Omental fat pad (tissue), 4 donors: Measurements from ENCODE around the gene EPHA4. TPM values are rescaled to one million over a fixed set of nuclear protein-coding genes. Genes with fewer than 3 reads are reported as not detected.

Source experiments
- ATAC-seq: fragments of 150-250 bp; one replicate; pipeline ENCODE4 v1.9.1; 2016; ENCODE audit warnings: mild to moderate bottlenecking, moderate library complexity; ENCODE audit not compliant: low FRiP score
- DNase-seq: peaks from one replicate; pipeline ENCODE4 v3.0.0-alpha.2; 2019; ENCODE audit warnings: low spot score
- total RNA-seq, 4 donors: library from RNA; depleted of rRNA; stranded (reverse); fragments of >200 nt; gene quantifications; one replicate each; pipeline ENCODE4 v1.1.0, GENCODE V29; 2016
- TF ChIP-seq, protein P1 (sequence below), 3 donors: fragments of 450-650 bp; IDR thresholded peaks; one replicate each; pipeline ENCODE4 v1.5.1; 2016 to 2017; ENCODE audit warnings: antibody characterized with exemption in 3 of 3, mild to moderate bottlenecking in 3 of 3, moderate library complexity in 2 of 3

EPHA4 gene
- total RNA-seq, 4 donors from 2014 or later, result 18.5 to 43.0 (median 23.6) TPM

DNA sequence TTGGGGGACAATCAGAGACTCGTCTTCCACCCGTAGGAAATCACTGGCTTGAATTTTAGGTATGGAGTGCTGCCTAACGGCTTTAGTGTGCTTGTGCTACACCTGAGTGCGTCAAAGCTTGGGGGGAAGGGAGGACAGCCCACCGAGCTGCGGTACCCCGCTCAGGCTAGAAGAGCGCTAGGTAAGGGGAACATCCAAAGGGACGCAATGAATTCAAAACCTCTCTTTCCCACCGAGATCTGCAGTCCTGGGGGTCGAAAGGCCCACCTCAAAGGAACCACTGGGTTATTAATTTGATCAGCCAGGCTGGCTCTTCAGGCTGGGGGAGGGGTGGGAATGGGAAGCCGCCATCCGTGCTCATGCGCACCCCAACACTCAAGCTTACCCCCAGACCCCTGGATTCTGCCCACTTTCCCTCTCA lies 2.7 kb downstream of the EPHA4 start:
- TF ChIP-seq, protein P1, sequence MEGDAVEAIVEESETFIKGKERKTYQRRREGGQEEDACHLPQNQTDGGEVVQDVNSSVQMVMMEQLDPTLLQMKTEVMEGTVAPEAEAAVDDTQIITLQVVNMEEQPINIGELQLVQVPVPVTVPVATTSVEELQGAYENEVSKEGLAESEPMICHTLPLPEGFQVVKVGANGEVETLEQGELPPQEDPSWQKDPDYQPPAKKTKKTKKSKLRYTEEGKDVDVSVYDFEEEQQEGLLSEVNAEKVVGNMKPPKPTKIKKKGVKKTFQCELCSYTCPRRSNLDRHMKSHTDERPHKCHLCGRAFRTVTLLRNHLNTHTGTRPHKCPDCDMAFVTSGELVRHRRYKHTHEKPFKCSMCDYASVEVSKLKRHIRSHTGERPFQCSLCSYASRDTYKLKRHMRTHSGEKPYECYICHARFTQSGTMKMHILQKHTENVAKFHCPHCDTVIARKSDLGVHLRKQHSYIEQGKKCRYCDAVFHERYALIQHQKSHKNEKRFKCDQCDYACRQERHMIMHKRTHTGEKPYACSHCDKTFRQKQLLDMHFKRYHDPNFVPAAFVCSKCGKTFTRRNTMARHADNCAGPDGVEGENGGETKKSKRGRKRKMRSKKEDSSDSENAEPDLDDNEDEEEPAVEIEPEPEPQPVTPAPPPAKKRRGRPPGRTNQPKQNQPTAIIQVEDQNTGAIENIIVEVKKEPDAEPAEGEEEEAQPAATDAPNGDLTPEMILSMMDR (IDR thresholded peaks at IDR 0.05), result no peak
- DNase-seq (no peak), ATAC-seq (no peak)

DNA sequence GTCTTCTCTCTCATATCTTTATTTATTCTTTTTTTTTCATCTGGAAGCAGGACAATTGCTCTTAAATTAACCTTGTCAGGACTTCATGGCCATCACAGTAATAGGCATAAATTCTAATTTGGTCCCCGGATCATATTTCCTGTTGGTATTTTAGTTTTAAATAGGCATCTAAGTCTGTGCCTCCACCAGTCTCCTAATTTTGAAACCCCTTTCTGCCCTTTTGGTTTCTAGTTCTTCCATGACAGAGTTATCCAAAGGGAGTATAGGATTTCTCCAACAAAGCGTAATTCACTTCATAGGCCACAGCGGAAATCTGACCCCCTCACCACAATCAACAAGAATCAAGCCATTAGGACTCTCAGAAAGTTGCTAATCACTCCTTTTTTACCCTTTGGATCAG lies 3.8 kb downstream of the EPHA4 start:
- ATAC-seq (no peak), DNase-seq (no peak)
- TF ChIP-seq, protein P1 (IDR thresholded peaks at IDR 0.05), result no peak

DNA sequence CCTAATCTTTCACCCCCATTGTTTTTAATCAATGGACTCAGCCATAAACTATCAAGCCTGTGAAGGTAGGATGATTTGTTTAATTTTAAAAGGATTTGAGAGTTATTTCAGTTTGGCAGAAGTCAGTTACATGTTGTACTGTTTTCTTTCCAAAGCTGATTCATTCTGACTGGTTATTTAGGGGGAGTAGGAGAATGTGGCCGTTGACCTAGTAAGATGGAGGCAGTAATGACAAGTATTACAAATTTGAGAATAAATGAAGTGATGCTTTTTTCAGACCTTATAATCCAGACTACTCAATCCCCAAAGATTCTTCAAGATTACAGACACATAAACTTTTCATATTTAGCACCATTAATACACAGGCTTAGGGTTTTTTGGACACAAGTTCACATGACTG lies 4.3 kb downstream of the EPHA4 start:
- DNase-seq (no peak), ATAC-seq (no peak)
- TF ChIP-seq, protein P1 (IDR thresholded peaks at IDR 0.05), result no peak

DNA sequence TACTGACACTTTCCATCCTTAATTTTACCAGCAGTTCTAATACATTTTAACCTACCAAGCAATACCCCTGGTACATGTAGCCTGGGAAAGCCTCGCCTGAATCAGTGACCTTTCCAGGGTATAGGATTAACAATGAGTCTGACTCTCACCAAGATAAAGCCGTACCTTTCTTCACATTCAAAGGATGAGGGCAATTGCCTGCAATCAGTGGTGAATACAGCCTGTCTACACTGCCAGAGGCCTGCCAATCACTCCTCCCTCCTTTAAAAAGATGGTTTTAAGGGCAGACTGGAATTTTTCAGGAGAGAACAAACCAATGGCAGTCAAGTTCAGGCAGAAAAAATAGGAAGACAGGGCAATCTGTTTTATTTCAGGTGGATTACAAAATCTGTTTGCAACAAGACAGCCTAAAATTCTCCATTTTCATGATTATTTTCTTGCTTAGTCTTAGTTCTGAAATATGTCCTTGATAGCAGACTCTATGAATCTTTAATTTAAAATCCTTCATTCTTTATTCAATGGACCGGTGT lies 4.8 kb downstream of the EPHA4 start:
- TF ChIP-seq, protein P1 (IDR thresholded peaks at IDR 0.05), result no peak
- no peak for DNase-seq
- no peak for ATAC-seq

DNA sequence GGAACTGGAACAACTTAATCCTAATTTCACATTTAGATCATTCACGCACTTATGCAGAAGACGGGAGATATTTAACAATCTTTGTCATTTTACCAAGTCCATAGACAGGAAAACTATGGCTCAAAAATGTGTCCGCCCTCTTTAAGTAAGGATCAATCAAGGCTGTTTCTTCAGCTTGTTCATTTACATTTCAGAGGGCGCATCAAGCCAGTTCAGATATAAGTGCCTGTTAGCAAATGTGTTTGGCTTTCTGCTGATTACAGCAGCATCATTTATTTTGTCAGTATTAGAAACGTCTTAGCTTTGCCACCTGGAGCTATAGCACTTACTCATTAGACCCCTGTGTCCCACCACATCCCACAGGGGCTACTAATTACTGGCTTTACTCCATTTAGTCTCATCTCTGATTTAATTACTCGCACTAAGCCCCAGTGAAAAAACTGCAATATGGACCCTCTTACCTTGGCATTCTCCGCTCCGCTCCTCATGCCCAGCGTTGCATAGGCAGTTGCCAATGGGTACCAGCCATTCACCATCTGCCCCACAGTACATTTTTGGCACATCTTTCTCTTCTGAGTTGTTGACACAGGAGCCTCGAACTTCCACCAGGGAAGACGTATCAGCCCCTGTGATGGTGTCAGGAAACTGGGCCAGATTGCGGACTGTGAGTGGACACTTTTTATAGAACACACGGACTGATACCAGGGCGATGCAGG lies 8.7 kb downstream of the EPHA4 start:
- DNase-seq (no peak), ATAC-seq (no peak)

DNA sequence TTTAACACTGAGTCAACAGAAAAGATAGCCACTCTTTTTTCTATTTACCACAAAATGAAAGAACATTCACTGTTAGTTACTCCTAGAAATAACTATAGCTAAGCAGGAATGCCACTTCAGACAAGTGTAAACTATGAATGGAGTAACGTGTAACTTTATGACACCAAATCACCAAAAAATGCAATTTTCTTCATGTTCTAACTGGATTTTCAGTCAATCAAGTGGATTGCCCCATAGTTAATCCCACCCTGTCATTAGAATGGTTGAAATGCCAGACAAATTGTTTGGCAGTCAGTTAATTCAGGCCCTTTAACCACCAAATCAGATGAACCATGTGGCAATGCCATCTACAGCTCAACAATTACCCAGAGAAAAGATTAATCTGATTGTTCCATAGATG lies 9.9 kb downstream of the EPHA4 start:
- ATAC-seq, result no peak
- TF ChIP-seq, protein P1 (IDR thresholded peaks at IDR 0.05), result no peak
- DNase-seq, result no peak

More for the DNA sequence above, 8.7 kb downstream of the EPHA4 start:
- TF ChIP-seq, protein P1 (IDR thresholded peaks at IDR 0.05), result no peak

DNA sequence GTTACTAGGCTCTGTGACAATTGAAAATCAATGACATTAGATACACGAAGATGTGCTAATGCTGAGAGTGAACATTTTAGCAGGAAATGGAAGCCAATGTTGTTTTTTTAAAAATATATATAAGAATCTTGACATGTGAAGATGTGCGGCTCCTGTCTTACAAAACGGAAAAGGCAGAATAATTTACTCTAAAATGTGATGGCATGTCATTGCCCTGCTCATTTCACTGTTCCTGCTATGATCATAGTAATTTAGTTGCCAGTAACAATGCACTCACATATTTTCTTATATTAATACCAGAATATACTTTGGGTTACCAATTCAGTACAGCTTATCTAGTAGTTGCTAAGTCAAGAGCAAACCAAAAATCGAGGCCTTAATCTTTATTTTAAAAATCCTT lies 10.3 kb downstream of the EPHA4 start:
- TF ChIP-seq, protein P1 (IDR thresholded peaks at IDR 0.05), result no peak
- no peak for ATAC-seq
- DNase-seq, result no peak
